GM12878 (cell line): ENCODE results near the gene KCND2. TPM values are rescaled to one million over a fixed set of nuclear protein-coding genes. Genes with fewer than 3 reads are reported as not detected.

Experiments used
- ATAC-seq: fragments of 200-7000 bp; cut with Tn5 transposase; 3 replicates; pipeline ENCODE4 v1.9.1; 2020; ENCODE audit warnings: mild to moderate bottlenecking, moderate library complexity
- BruUV-seq: library from RNA; stranded (reverse); fragments of 400-500 nt; replicated peaks from 2 replicates; lab custom pipeline; 2021; lab: Mats Ljungman, UMichigan
- CTCF ChIA-PET: fragments of 300-600 bp; sonication (Branson Sonifier 250); formaldehyde crosslinking; extraction: SDS; loops from one replicate; lab custom pipeline; 2021; ENCODE audit warnings: inconsistent platforms; lab: Yijun Ruan, JAX
- POLR2A ChIA-PET: fragments of 350-600 bp; formaldehyde crosslinking; extraction: SDS; loops from one replicate; lab custom pipeline; 2021; ENCODE audit warnings: inconsistent platforms; lab: Charles Lee
- RAD21 ChIA-PET: fragments of 300-600 bp; sonication (Branson Sonifier 250); formaldehyde crosslinking; loops from one replicate; lab custom pipeline; 2023; ENCODE audit warnings: antibody characterized with exemption; ENCODE audit not compliant: unreplicated experiment; lab: Charles Lee
- SMC1A ChIA-PET: fragments of 300-600 bp; sonication (Branson Sonifier 250); formaldehyde crosslinking; loops from one replicate; lab custom pipeline; 2023; ENCODE audit not compliant: unreplicated experiment, uncharacterized antibody; lab: Charles Lee
- DNase-seq: peaks from one replicate; pipeline ENCODE4 v3.0.0-alpha.2; 2011; ENCODE audit warnings: low read depth, low spot score
- FAIRE-seq: peaks from 3 replicates; lab custom pipeline; 2011; peaks lifted over from hg19 to GRCh38; lab: Jason Lieb, UNC
- H2AFZ ChIP-seq: 2 replicates; pipeline ENCODE4 v1.6.0; 2011; ENCODE audit warnings: low read depth, low read length, control low read depth; ENCODE audit not compliant: control insufficient read depth
- H3K27ac ChIP-seq: 2 replicates; pipeline ENCODE4 v1.5.1; 2011; ENCODE audit warnings: control low read depth; ENCODE audit not compliant: control insufficient read depth, insufficient read depth
- H3K27me3 ChIP-seq, 2 experiments: replicated peaks in 1 of 2; 2 replicates each; pipeline versions ENCODE4 v1.6.0 to v1.6.1; 2011; ENCODE audit warnings: low read length in 1 of 2; ENCODE audit not compliant: control insufficient read depth in 2 of 2, insufficient read depth in 2 of 2
- H3K36me3 ChIP-seq, 2 experiments: 2 replicates each; pipeline ENCODE4 v1.5.1; 2011; ENCODE audit warnings: low read length in 1 of 2; ENCODE audit not compliant: control insufficient read depth in 2 of 2, insufficient read depth in 2 of 2
- H3K4me1 ChIP-seq: 2 replicates; pipeline ENCODE4 v1.6.1; 2011; ENCODE audit warnings: mild to moderate bottlenecking, low read length, moderate library complexity, mixed read lengths; ENCODE audit not compliant: control insufficient read depth, insufficient read depth
- H3K4me2 ChIP-seq: 2 replicates; pipeline ENCODE4 v1.6.0; 2011; ENCODE audit warnings: control low read depth; ENCODE audit not compliant: control insufficient read depth, insufficient read depth
- H3K4me3 ChIP-seq: fragments of 200-600 bp; sonication (generic); 2 replicates; pipeline ENCODE4 v1.5.1; 2016
- H3K79me2 ChIP-seq: 2 replicates; pipeline ENCODE4 v1.6.0; 2011; ENCODE audit warnings: low read length; ENCODE audit not compliant: control insufficient read depth, insufficient read depth
- H3K9ac ChIP-seq: 2 replicates; pipeline ENCODE4 v1.8.0; 2011; ENCODE audit warnings: low read length, control low read depth, mixed read lengths; ENCODE audit not compliant: control insufficient read depth, insufficient read depth
- H3K9me3 ChIP-seq: replicated peaks from 3 replicates; pipeline ENCODE4 v1.5.1; 2011; ENCODE audit warnings: mild to moderate bottlenecking, low read length; ENCODE audit not compliant: control insufficient read depth, insufficient read depth
- H4K20me1 ChIP-seq: 2 replicates; pipeline ENCODE4 v1.6.0; 2011; ENCODE audit not compliant: control insufficient read depth, insufficient read depth
- JUNB ChIP-seq: IDR thresholded peaks from 2 replicates; pipeline ENCODE4 v1.6.1; 2016; ENCODE audit warnings: antibody characterized with exemption, mild to moderate bottlenecking
- WGBS: methylation state at CpG from one replicate; pipeline ENCODE4 v1.1.6; 2016; ENCODE audit warnings: low lambda C conversion rate; ENCODE audit not compliant: insufficient replicate concordance, insufficient coverage; ENCODE audit errors: missing lambda C conversion rate; 5-methylcytosine and 5-hydroxymethylcytosine counted together
- in situ Hi-C: fragments of 300-500 bp; cut with MboI; formaldehyde crosslinking; loops from 9 replicates; pipeline ENCODE4 v1.14.3; 2018; ENCODE audit warnings: mixed read lengths
- intact Hi-C: fragments of 100-400 bp; cut with micrococcal nuclease; formaldehyde crosslinking; loops from one replicate; pipeline ENCODE4 v1.14.2; 2022; ENCODE audit not compliant: unreplicated experiment
- polyA plus RNA-seq, 11 experiments: library from polyadenylated mRNA; depleted of rRNA in 4 of 11; unstranded in 6 of 11; stranded (reverse) in 5 of 11; fragments of >200 nt; fragmentation: Nextera tagmentation in 4 of 11; fragmentation: Illumina TruSeq in 1 of 11; extraction: Ambion mirVana in 4 of 11; extraction: Trizol in 1 of 11; gene quantifications; 1 replicate in 1 of 11; 2 replicates in 10 of 11; pipeline versions ENCODE4 v1.2.1 to v1.2.3, GENCODE V29; 2011 to 2016; ENCODE audit warnings: inconsistent platforms in 2 of 11, missing spikeins in 2 of 11, low read depth in 1 of 11
- total RNA-seq, 4 experiments: library from RNA; depleted of rRNA in 3 of 4; stranded (reverse); fragments of >200 nt in 3 of 4; fragmentation: Illumina TruSeq in 1 of 4; extraction: Trizol in 1 of 4; gene quantifications; 2 replicates each; pipeline versions ENCODE4 v1.2.1 to v1.2.3, GENCODE V29; 2013 to 2021
- TF ChIP-seq, protein P1 (sequence below): fragments of 450-650 bp; IDR thresholded peaks from 2 replicates; pipeline ENCODE4 v1.6.1; 2018; ENCODE audit warnings: mild to moderate bottlenecking, low read depth, moderate library complexity; ENCODE audit not compliant: partially characterized antibody

Gene KCND2
- total and polyA plus RNA-seq, 10 of the 15 experiments (the other 5 are each of a cell fraction or from before 2014, with no cell fraction given): 3.6 to 22.3 (median 6.3) TPM

- H4K20me1 ChIP-seq: no peaks in the 10 kb centered on the region
- no peaks in the 10 kb centered on the region for H3K9me3 ChIP-seq
- no peak overlapping the region for H3K27ac ChIP-seq
- TF ChIP-seq JUNB: peak; percentile 33; the same call in 1 of the 2 replicates
- TF ChIP-seq, protein P1, sequence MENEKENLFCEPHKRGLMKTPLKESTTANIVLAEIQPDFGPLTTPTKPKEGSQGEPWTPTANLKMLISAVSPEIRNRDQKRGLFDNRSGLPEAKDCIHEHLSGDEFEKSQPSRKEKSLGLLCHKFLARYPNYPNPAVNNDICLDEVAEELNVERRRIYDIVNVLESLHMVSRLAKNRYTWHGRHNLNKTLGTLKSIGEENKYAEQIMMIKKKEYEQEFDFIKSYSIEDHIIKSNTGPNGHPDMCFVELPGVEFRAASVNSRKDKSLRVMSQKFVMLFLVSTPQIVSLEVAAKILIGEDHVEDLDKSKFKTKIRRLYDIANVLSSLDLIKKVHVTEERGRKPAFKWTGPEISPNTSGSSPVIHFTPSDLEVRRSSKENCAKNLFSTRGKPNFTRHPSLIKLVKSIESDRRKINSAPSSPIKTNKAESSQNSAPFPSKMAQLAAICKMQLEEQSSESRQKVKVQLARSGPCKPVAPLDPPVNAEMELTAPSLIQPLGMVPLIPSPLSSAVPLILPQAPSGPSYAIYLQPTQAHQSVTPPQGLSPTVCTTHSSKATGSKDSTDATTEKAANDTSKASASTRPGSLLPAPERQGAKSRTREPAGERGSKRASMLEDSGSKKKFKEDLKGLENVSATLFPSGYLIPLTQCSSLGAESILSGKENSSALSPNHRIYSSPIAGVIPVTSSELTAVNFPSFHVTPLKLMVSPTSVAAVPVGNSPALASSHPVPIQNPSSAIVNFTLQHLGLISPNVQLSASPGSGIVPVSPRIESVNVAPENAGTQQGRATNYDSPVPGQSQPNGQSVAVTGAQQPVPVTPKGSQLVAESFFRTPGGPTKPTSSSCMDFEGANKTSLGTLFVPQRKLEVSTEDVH: no peak
- H3K27me3 ChIP-seq: no peaks in the 10 kb centered on the region
- no peaks in the 10 kb centered on the region for H3K36me3 ChIP-seq
- peaks cover 14% of the 10 kb centered on the region for H3K4me1 ChIP-seq
- no peak for FAIRE-seq
- no peaks in the 10 kb centered on the region for H3K79me2 ChIP-seq
- no peak overlapping the region for H3K9ac ChIP-seq
- ChIA-PET RAD21 (interaction anchor here (0.9 to 4.0 kb wide), 6 partner anchors 72 to 617 kb away, joined by 3 to 20 read pairs (median 4); partner anchors contain the start of gene KCND2), SMC1A (interaction anchor here (0.6 to 4.2 kb wide), 13 partner anchors 10 to 618 kb away, joined by 3 to 23 read pairs (median 4); partner anchors contain the start of gene KCND2), POLR2A (no interaction called here), CTCF (interaction anchor here (0.7 to 3.4 kb wide), 10 partner anchors 10 to 618 kb away, joined by 3 to 20 read pairs (median 4); partner anchors contain the start of gene KCND2)
- no peak overlapping the region for H2AFZ ChIP-seq
- BruUV-seq: no TSS peak
- intact Hi-C loops (loop anchor here (5.0 to 10.0 kb wide), 3 partner anchors 151 to 489 kb away; no protein-coding TSS in a partner anchor), in situ Hi-C loops (loop anchor here (5.0 to 25.0 kb wide), 3 partner anchors 281 to 1291 kb away; partner anchors contain the start of gene KCND2)
- no peak overlapping the region for H3K4me3 ChIP-seq
- H3K4me2 ChIP-seq: no peak overlapping the region
- WGBS: no CpG with 5 or more reads among the region's 1 CpG
- peak; percentile 56 for ATAC-seq
- DNase-seq: no peak
Measured at GRCh38 chr7:120553491-120553890, 280.5 kb downstream of the KCND2 start.
